ENCODE measurements around the gene COG5.
"Not testable (repeated sequence)": the region's sequence is repeated elsewhere in the genome, so short reads cannot be mapped to it uniquely, and the experiment has no call there.

Gene COG5

DNA sequence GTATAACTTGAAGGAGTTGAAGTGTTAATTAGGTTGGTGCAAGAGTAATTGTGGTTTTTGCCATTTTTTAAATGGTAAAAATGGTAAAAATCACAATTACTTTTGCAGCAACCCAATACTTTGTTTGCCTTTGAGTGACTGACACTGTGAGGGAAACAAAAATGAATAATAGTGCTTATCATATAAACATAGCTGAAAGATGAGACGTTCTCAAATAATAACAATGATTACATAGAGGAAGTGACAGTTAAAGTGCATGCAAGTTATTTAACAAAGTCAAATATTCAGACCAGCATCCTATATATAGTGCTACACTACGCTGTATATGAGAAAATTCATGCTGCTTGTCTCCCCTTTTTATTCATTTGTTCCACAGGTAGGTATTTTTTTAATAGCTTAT lies 399.6 kb downstream of the COG5 start:
- no peak overlapping the region for H3K4me3 ChIP-seq (ENCODE audit: low read depth, low read length)
- DNase-seq (ENCODE audit: low read depth) = no peak
- in situ Hi-C loops (cut with HindIII; ENCODE audit: low sequenced_read_pairs) = no loop called here
- TF ChIP-seq, protein P1, sequence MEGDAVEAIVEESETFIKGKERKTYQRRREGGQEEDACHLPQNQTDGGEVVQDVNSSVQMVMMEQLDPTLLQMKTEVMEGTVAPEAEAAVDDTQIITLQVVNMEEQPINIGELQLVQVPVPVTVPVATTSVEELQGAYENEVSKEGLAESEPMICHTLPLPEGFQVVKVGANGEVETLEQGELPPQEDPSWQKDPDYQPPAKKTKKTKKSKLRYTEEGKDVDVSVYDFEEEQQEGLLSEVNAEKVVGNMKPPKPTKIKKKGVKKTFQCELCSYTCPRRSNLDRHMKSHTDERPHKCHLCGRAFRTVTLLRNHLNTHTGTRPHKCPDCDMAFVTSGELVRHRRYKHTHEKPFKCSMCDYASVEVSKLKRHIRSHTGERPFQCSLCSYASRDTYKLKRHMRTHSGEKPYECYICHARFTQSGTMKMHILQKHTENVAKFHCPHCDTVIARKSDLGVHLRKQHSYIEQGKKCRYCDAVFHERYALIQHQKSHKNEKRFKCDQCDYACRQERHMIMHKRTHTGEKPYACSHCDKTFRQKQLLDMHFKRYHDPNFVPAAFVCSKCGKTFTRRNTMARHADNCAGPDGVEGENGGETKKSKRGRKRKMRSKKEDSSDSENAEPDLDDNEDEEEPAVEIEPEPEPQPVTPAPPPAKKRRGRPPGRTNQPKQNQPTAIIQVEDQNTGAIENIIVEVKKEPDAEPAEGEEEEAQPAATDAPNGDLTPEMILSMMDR (IDR thresholded peaks at IDR 0.05; ENCODE audit: low read depth, low read length, missing control alignments) = no peak

DNA sequence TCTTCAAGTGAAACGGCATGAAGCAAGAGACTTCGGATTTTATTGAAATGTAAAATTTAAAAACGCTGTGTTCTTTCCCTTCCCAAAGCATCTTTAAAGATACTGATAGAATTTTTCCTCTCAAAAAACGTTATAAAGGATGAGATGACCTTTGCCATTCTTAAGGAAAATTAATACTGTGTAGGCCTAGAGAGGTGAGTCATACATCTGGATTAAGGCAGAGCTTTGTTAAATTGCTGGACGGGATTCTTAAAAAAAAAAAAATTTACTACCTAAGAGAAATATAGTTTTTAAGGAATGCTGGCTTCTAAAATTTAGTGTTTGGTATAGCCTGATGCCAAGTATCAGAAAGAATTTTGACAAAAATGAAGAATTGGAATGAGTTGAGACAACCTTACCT lies 401.2 kb downstream of the COG5 start:
- TF ChIP-seq, protein P1 (IDR thresholded peaks at IDR 0.05; ENCODE audit: low read depth, low read length, missing control alignments) = no peak
- H3K4me3 ChIP-seq (ENCODE audit: low read depth, low read length) = no peak overlapping the region
- DNase-seq (ENCODE audit: low read depth) = no peak
- in situ Hi-C loops (cut with HindIII; ENCODE audit: low sequenced_read_pairs) = no loop called here

DNA sequence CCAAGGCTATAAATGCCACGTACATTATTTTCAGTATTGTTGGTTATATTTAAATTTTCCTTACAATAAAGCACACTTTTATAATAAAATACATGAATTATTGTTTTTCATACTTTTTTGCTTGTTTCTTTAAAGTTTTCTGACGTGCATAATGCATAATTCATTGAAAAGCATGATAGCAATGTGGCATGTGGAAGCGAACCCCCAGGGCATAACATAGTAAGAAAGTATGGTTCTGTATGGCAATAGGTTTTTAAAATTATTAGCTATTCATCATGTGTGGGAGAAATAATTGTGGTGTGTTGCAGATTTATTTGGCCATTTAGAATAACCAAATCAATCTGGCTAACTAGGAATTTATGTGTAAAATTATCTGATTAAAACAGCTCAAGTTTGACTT lies 402.3 kb downstream of the COG5 start:
- DNase-seq (ENCODE audit: low read depth) = no peak

DNA sequence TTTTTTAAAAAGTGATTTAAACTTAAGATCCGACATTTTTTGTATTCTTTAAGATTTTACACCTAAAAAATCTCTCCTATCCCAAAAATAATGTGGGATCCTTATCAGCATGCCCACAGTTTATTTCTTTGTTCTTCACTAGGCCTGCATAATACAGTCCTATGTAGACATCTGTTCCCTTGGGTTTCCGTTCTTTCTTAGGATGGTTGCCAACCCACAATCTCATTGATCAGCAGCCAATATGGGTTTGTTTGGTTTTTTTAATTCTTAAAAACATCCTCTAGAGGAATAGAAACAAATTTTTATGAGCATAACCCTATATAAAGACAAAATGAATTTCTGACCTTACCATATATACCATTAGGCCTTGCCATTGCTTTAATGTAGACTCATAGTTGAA lies 403.3 kb downstream of the COG5 start:
- in situ Hi-C loops (cut with HindIII; ENCODE audit: low sequenced_read_pairs) = no loop called here
- no peak overlapping the region for H3K4me3 ChIP-seq (ENCODE audit: low read depth, low read length)
- no peak for DNase-seq (ENCODE audit: low read depth)
- TF ChIP-seq, protein P1 (IDR thresholded peaks at IDR 0.05; ENCODE audit: low read depth, low read length, missing control alignments) = no peak

More for the DNA sequence above, 402.3 kb downstream of the COG5 start:
- H3K4me3 ChIP-seq (ENCODE audit: low read depth, low read length) = no peak overlapping the region
- TF ChIP-seq, protein P1 (IDR thresholded peaks at IDR 0.05; ENCODE audit: low read depth, low read length, missing control alignments) = no peak
- in situ Hi-C loops (cut with HindIII; ENCODE audit: low sequenced_read_pairs) = no loop called here

DNA sequence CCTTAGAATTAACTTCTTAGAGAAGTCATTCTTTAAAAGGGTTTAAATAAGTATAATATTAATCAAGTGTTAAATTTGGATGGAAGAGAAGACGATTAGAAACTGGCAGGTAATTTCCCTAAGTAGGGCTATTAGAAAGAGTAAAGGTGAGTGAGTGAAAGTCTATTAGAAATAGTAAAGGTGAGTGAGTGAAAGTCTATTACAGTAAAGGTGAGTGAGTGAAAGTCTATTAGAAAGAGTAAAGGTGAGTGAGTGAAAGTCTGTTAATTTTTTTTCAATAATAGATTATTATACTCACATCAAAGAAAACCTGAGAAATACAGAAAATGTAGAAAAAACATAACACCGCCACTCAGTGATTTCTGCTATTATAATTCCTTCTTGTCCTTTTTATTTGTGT lies 405.7 kb downstream of the COG5 start:
- in situ Hi-C loops (cut with HindIII; ENCODE audit: low sequenced_read_pairs) = no loop called here
- no peak for DNase-seq (ENCODE audit: low read depth)
- no peak overlapping the region for H3K4me3 ChIP-seq (ENCODE audit: low read depth, low read length)
- TF ChIP-seq, protein P1 (IDR thresholded peaks at IDR 0.05; ENCODE audit: low read depth, low read length, missing control alignments) = no peak

DNA sequence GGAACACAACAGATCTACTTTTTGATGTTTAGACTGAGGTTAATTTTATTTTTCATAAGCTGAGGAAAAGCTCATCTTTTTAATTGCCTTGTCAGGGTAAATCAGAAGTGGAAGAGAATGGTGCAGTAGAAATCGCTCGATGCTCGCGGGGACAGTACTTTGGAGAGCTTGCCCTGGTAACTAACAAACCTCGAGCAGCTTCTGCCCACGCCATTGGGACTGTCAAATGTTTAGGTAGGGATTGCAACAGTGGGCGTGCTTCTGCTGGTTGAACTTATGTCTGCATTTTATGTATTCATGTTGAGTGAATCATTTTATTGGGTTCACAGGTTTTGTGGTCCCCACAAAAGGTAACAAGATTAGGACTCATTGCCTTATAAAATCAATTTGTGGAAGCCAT lies 406.6 kb downstream of the COG5 start:
- no peak for DNase-seq (ENCODE audit: low read depth)
- in situ Hi-C loops (cut with HindIII; ENCODE audit: low sequenced_read_pairs) = no loop called here
- H3K4me3 ChIP-seq (ENCODE audit: low read depth, low read length) = no peak overlapping the region
- TF ChIP-seq, protein P1 (IDR thresholded peaks at IDR 0.05; ENCODE audit: low read depth, low read length, missing control alignments) = no peak

DNA sequence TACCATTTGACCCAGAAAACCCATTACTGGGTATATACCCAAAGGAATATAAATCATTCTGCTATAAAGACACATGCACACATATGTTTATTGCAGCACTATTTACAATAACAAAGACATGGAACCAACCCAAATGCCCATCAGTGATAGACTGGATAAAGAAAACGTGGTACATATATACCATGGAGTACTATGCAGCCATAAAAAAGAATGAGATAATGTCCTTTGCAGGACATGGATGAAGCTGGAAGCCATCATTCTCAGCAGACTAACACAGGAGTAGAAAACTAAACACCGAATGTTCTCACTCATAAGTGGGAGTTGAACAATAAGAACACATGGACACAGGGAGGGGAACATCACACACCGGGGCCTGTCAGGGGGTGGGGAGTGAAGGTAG lies 408.0 kb downstream of the COG5 start:
- DNase-seq (ENCODE audit: low read depth); H3K4me3 ChIP-seq (ENCODE audit: low read depth, low read length); in situ Hi-C loops (cut with HindIII; ENCODE audit: low sequenced_read_pairs): not testable (repeated sequence)
